B cell (primary cell): ENCODE data around the gene ADK. TPM values are rescaled to one million over a fixed set of nuclear protein-coding genes. Genes with fewer than 3 reads are reported as not detected.

Experiments used
- ATAC-seq: fragments of 200-7000 bp; cut with Tn5 transposase; one replicate; pipeline ENCODE4 v1.10.0; 2021; ENCODE audit warnings: low read depth, mild to moderate bottlenecking, moderate number of reproducible peaks, moderate library complexity
- CTCF ChIA-PET: fragments of 350-600 bp; sonication (Branson Sonifier 250); formaldehyde crosslinking; loops from one replicate; lab custom pipeline; 2021; ENCODE audit warnings: antibody characterized with exemption, inconsistent platforms; lab: Charles Lee
- POLR2A ChIA-PET: fragments of 350-600 bp; sonication (Branson Sonifier 250); formaldehyde crosslinking; loops from one replicate; lab custom pipeline; 2021; ENCODE audit warnings: antibody characterized with exemption; lab: Charles Lee
- DNase-seq: peaks from one replicate; pipeline ENCODE4 v3.0.0; 2013
- H2AFZ ChIP-seq: 2 replicates; pipeline ENCODE4 v1.6.1; 2012; ENCODE audit warnings: mild to moderate bottlenecking, low read depth, low read length; ENCODE audit not compliant: insufficient read depth, poor library complexity, severe bottlenecking
- H3K27ac ChIP-seq, 2 donors: 1 replicate in 1 of 2; 2 replicates in 1 of 2; pipeline ENCODE4 v1.5.1; 2012 to 2013; ENCODE audit warnings: low read length in 2 of 2, mild to moderate bottlenecking in 2 of 2, moderate library complexity in 1 of 2
- H3K27me3 ChIP-seq, 4 experiments: fragments of 200-600 bp in 1 of 4; sonication (generic) in 1 of 4; replicated peaks in 1 of 4; 1 replicate in 2 of 4; 2 replicates in 2 of 4; pipeline versions ENCODE4 v1.6.1 to v1.7.0; 2013 to 2016; ENCODE audit warnings: low read length in 3 of 4, mild to moderate bottlenecking in 2 of 4, mixed read lengths in 1 of 4, moderate library complexity in 1 of 4; ENCODE audit not compliant: insufficient read depth in 4 of 4, control insufficient read depth in 3 of 4; ENCODE audit errors: control extremely low read depth in 1 of 4
- H3K36me3 ChIP-seq, 2 experiments: replicated peaks in 1 of 2; 1 replicate in 1 of 2; 2 replicates in 1 of 2; pipeline versions ENCODE4 v1.6.1 to v1.7.1; 2013; ENCODE audit warnings: low read length in 1 of 2; ENCODE audit not compliant: insufficient read depth in 2 of 2, control insufficient read depth in 1 of 2; ENCODE audit errors: control extremely low read depth in 1 of 2, extremely low read depth in 1 of 2
- H3K4me1 ChIP-seq, 2 donors: fragments of 200-600 bp in 1 of 2; sonication (generic) in 1 of 2; 1 replicate in 1 of 2; 2 replicates in 1 of 2; pipeline versions ENCODE4 v1.5.1 to v1.6.1; 2013 to 2017; ENCODE audit warnings: low read length in 2 of 2; ENCODE audit not compliant: control insufficient read depth in 2 of 2, insufficient read depth in 2 of 2
- H3K4me2 ChIP-seq: replicated peaks from 2 replicates; pipeline ENCODE3; 2012; ENCODE audit warnings: mild to moderate bottlenecking, low read depth, low read length; ENCODE audit not compliant: poor library complexity, severe bottlenecking
- H3K4me3 ChIP-seq, 5 experiments: fragments of 200-600 bp in 1 of 5; sonication (generic) in 1 of 5; 1 replicate in 3 of 5; 2 replicates in 2 of 5; pipeline versions ENCODE4 v1.5.1 to v1.7.0; 2011 to 2016; ENCODE audit warnings: low read length in 4 of 5, mild to moderate bottlenecking in 4 of 5, low read depth in 2 of 5, control low read depth in 1 of 5, moderate library complexity in 1 of 5; ENCODE audit not compliant: insufficient read depth in 1 of 5; ENCODE audit errors: control extremely low read depth in 1 of 5, extremely low read depth in 1 of 5
- H3K79me2 ChIP-seq: fragments of 200-600 bp; sonication (generic); one replicate; pipeline ENCODE4 v1.6.0; 2016; ENCODE audit warnings: low read length; ENCODE audit not compliant: control insufficient read depth, insufficient read depth
- H3K9ac ChIP-seq: fragments of 200-600 bp; sonication (generic); 2 replicates; pipeline ENCODE4 v1.6.1; 2017; ENCODE audit warnings: mild to moderate bottlenecking, low read length, moderate library complexity
- H3K9me3 ChIP-seq, 3 donors: one replicate each; pipeline versions ENCODE4 v1.6.1 to v1.7.1; 2013; ENCODE audit warnings: low read length in 2 of 3; ENCODE audit not compliant: control insufficient read depth in 2 of 3, insufficient read depth in 1 of 3; ENCODE audit errors: control extremely low read depth in 1 of 3
- H4K20me1 ChIP-seq: 2 replicates; pipeline ENCODE4 v1.6.0; 2012; ENCODE audit warnings: mild to moderate bottlenecking, low read length; ENCODE audit not compliant: insufficient read depth, control insufficient read depth, poor library complexity, severe bottlenecking
- H3K27ac Mint-ChIP-seq: one replicate; pipeline ENCODE4 v1.8.0; 2021; ENCODE audit warnings: mixed read lengths
- H3K27me3 Mint-ChIP-seq: one replicate; pipeline ENCODE4 v1.8.0; 2021; ENCODE audit warnings: mixed read lengths
- H3K4me1 Mint-ChIP-seq: one replicate; pipeline ENCODE4 v1.8.0; 2021; ENCODE audit warnings: mixed read lengths
- H3K4me3 Mint-ChIP-seq: one replicate; pipeline ENCODE4 v1.8.0; 2021; ENCODE audit warnings: mixed read lengths
- H3K9me3 Mint-ChIP-seq: one replicate; pipeline ENCODE4 v1.8.0; 2022; ENCODE audit warnings: mixed read lengths; ENCODE audit not compliant: insufficient read depth
- CTCF ChIP-seq: fragments of 200-600 bp; IDR thresholded peaks from one replicate; pipeline ENCODE4 v1.8.0; 2022; ENCODE audit warnings: antibody characterized with exemption, mild to moderate bottlenecking
- EZH2 ChIP-seq: IDR thresholded peaks from 2 replicates; pipeline ENCODE4 v1.6.1; 2012; ENCODE audit warnings: borderline replicate concordance, low read depth, mild to moderate bottlenecking, moderate library complexity, low read length; ENCODE audit not compliant: insufficient read depth, poor library complexity, severe bottlenecking
- WGBS: methylation state at CpG from one replicate; pipeline ENCODE4 v1.1.5; 2013; ENCODE audit warnings: missing lambda C conversion rate; ENCODE audit not compliant: insufficient coverage; 5-methylcytosine and 5-hydroxymethylcytosine counted together
- intact Hi-C: fragments of 100-400 bp; cut with micrococcal nuclease; formaldehyde crosslinking; loops from one replicate; pipeline ENCODE4 v1.10.0; 2022
- polyA plus RNA-seq: library from polyadenylated mRNA; depleted of rRNA; stranded (reverse); fragments of >200 nt; gene quantifications from 2 replicates; pipeline ENCODE4 v1.2.3, GENCODE V29; 2012
- total RNA-seq, 2 donors: library from RNA; stranded (reverse); fragments of 120-200 nt in 1 of 2; gene quantifications; 1 replicate in 1 of 2; 2 replicates in 1 of 2; pipeline versions ENCODE4 v1.2.3 to v1.2.4, GENCODE V29; 2013 to 2022

ADK gene
- total and polyA plus RNA-seq, 2 donors (not counting 1 experiment from before 2014, with no cell fraction given): 37.2 to 52.6 TPM

- Mint-ChIP-seq H3K9me3 (no peaks in the 10 kb centered on the region), H3K27ac (peak overlapping the region; percentile 76), H3K27me3 (no peaks in the 10 kb centered on the region), H3K4me1 (peaks cover 74% of the 10 kb centered on the region), H3K4me3 (peak overlapping the region; percentile 33)
- Histone ChIP-seq H3K4me1 (peaks cover 66 to 73% of the 10 kb centered on the region in 2 donors), H3K9ac (peak overlapping the region; percentile 50), H3K79me2 (peaks cover 87% of the 10 kb centered on the region), H3K9me3 (no peaks in the 10 kb centered on the region), H3K4me2 (peak overlapping the region; percentile 68), H2AFZ (no peak overlapping the region), H3K36me3 (peaks cover 0 to 3% of the 10 kb centered on the region in 2 experiments), H3K27me3 (no peaks in the 10 kb centered on the region), H3K4me3 (peak overlapping the region in 3 of 5 experiments; percentile 5 to 49 (median 17)), H3K27ac (peak overlapping the region; percentile 23 to 80), H4K20me1 (no peaks in the 10 kb centered on the region)
- DNase-seq (no peak), ATAC-seq (no peak)
- ChIA-PET CTCF (interaction anchor here (0.7 kb wide), 1 partner anchor 679 kb away, joined by 3 read pairs; no protein-coding TSS in a partner anchor), POLR2A (no interaction called here)
- TF ChIP-seq CTCF (no peak), EZH2 (no peak)
- no CpG with 5 or more reads among the region's 3 CpGs for WGBS
- intact Hi-C loops: no loop called here
Observed at GRCh38 chr10:74163319-74164068, 12.5 kb downstream of the ADK start.
